Parathyroid adenoma (tissue), 2 donors: ENCODE measurements around the gene CBX1.

Source experiments
- H2AFZ ChIP-seq: fragments of 300-600 bp; sonication (generic); one replicate; pipeline ENCODE4 v1.7.0; 2017; ENCODE audit warnings: antibody characterized with exemption, mild to moderate bottlenecking
- H3K27ac ChIP-seq: fragments of 300-600 bp; sonication (generic); one replicate; pipeline ENCODE4 v1.7.0; 2017
- H3K27me3 ChIP-seq: fragments of 300-600 bp; sonication (generic); one replicate; pipeline ENCODE4 v1.7.0; 2017; ENCODE audit warnings: low read length; ENCODE audit not compliant: control insufficient read depth, insufficient read depth
- H3K36me3 ChIP-seq: fragments of 300-600 bp; sonication (generic); one replicate; pipeline ENCODE4 v1.7.0; 2017; ENCODE audit warnings: low read length; ENCODE audit not compliant: control insufficient read depth, insufficient read depth
- H3K4me1 ChIP-seq: fragments of 300-600 bp; sonication (generic); one replicate; pipeline ENCODE4 v1.7.0; 2017; ENCODE audit warnings: control low read depth
- H3K4me2 ChIP-seq: fragments of 300-600 bp; sonication (generic); one replicate; pipeline ENCODE4 v1.7.0; 2017; ENCODE audit warnings: low read length
- H3K4me3 ChIP-seq: fragments of 300-600 bp; sonication (generic); one replicate; pipeline ENCODE4 v1.7.0; 2017; ENCODE audit warnings: low read depth, low read length
- H3K79me2 ChIP-seq: fragments of 300-600 bp; sonication (generic); one replicate; pipeline ENCODE4 v1.7.0; 2017; ENCODE audit warnings: control low read depth
- H3K9ac ChIP-seq: fragments of 300-600 bp; sonication (generic); one replicate; pipeline ENCODE4 v1.7.0; 2017; ENCODE audit warnings: mild to moderate bottlenecking
- H3K9me3 ChIP-seq: fragments of 300-600 bp; sonication (generic); one replicate; pipeline ENCODE4 v1.7.0; 2017; ENCODE audit warnings: low read length; ENCODE audit not compliant: control insufficient read depth
- TF ChIP-seq, protein P1 (sequence below): fragments of 300-600 bp; sonication (generic); IDR thresholded peaks from one replicate; pipeline ENCODE4 v1.7.0; 2017; ENCODE audit warnings: antibody characterized with exemption, mild to moderate bottlenecking
- donor health status: primary hyperparathyroidism.

The CBX1 gene

DNA sequence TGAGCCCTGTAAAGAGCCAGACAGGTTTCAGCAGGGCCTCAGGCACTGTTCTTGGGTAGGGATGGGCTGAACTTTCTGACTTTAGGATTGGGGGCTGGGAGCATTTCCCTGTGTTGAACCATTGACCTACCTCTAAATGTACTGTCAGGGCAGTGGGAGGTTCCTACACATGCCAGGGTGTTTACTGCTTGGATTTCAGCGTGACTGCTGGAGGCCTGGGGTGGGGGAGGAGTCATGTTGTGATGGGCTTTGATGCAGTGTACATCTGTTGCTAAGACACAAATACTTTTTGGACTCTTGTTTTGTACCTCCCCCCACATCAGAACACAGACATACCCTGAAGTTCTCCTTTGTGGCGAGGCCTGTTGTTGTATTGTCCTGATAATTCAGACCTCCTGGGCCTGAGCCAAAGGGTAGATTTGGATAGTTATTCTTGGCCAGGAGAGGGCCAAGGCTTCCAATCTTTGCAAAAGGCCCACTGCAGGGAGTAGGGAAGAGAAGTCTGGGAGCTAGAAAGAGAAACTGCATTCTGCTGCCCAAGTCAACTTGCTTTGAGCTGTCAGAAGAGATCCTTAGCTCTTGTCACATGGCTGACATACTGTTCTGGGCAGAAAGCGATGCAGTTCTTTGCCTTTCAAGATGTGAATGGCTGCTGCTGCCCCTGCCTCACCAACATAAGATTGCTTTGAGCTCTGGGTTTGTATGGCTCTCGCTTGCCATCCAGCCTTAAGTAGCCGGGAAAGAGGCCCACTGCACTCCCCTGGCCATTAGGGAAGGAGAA lies 49.4 kb downstream of the CBX1 start:
- Histone ChIP-seq H3K36me3 (no peaks in the 10 kb centered on the region), H2AFZ (no peak overlapping the region), H3K4me2 (peak overlapping the region; percentile 6), H3K4me3 (no peak overlapping the region), H3K9me3 (no peaks in the 10 kb centered on the region), H3K9ac (no peak overlapping the region), H3K27me3 (no peaks in the 10 kb centered on the region), H3K4me1 (peaks cover 51% of the 10 kb centered on the region), H3K27ac (peak overlapping the region; percentile 63), H3K79me2 (peaks cover 32% of the 10 kb centered on the region)
- TF ChIP-seq, protein P1, sequence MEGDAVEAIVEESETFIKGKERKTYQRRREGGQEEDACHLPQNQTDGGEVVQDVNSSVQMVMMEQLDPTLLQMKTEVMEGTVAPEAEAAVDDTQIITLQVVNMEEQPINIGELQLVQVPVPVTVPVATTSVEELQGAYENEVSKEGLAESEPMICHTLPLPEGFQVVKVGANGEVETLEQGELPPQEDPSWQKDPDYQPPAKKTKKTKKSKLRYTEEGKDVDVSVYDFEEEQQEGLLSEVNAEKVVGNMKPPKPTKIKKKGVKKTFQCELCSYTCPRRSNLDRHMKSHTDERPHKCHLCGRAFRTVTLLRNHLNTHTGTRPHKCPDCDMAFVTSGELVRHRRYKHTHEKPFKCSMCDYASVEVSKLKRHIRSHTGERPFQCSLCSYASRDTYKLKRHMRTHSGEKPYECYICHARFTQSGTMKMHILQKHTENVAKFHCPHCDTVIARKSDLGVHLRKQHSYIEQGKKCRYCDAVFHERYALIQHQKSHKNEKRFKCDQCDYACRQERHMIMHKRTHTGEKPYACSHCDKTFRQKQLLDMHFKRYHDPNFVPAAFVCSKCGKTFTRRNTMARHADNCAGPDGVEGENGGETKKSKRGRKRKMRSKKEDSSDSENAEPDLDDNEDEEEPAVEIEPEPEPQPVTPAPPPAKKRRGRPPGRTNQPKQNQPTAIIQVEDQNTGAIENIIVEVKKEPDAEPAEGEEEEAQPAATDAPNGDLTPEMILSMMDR, result no peak

DNA sequence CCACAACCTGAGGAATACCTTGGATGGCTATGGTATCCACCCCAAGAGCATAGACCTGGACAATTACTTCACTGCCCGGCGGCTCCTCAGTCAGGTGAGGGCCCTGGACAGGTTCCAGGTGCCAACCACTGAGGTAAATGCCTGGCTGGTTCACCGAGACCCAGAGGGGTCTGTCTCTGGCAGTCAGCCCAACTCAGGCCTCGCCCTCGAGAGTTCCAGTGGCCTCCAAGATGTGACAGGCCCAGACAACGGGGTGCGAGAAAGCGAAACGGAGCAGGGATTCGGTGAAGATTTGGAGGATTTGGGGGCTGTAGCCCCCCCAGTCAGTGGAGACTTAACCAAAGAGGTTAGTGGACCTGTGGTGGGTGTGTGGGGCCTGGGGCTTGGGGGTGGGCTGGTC lies 50.0 kb downstream of the CBX1 start:
- H3K79me2 ChIP-seq, result peaks cover 32% of the 10 kb centered on the region
- no peak overlapping the region for H3K9ac ChIP-seq
- H2AFZ ChIP-seq, result no peak overlapping the region
- no peak overlapping the region for H3K4me3 ChIP-seq
- H3K4me1 ChIP-seq, result peaks cover 53% of the 10 kb centered on the region
- peak overlapping the region; percentile 6 for H3K4me2 ChIP-seq
- peak overlapping the region; percentile 63 for H3K27ac ChIP-seq
- H3K36me3 ChIP-seq, result no peaks in the 10 kb centered on the region
- TF ChIP-seq, protein P1, result no peak
- H3K27me3 ChIP-seq, result no peaks in the 10 kb centered on the region
- H3K9me3 ChIP-seq, result no peaks in the 10 kb centered on the region

DNA sequence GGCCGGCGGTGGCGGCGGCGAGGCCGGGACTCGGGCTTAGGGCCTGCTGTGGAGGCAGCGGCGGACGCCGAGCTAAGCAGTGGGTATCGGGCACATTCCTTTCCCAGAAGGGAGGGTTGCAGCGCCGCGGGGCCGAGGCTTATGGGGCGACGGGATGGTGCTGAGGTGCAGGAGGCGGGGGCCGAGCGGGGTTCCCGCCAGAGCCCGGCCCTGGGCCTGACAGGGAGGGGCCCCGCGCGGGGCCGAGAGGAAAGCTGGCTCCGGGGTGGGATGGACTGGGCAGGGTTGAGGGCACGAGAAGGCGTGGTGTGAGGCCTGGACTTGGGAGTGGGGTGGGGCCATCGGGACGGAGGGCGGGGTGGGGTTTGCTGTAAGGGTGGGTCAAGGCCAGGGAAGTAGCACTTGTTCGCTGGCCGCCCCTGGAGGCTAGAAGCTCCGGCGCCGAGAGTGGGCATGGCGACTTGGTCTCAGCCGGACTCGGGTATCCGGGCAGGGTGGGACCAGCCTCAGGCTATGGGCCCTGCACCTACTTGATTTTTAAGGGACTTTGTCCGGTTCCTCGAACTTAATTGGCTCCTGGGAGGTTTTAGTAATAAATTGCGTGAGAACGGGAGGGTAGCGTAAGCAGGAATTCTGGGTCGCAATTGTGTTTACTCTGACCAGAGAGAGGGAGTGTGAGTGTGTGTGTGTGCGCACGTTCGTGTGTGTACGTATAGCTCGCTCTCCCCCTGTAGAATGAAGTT lies 52.7 kb downstream of the CBX1 start:
- Histone ChIP-seq H3K36me3 (no peaks in the 10 kb centered on the region), H3K4me2 (peak overlapping the region; percentile 97), H3K9me3 (no peaks in the 10 kb centered on the region), H3K27ac (peak overlapping the region; percentile 99), H3K4me1 (peaks cover 34% of the 10 kb centered on the region), H3K79me2 (peaks cover 21% of the 10 kb centered on the region), H3K27me3 (no peaks in the 10 kb centered on the region), H2AFZ (peak overlapping the region; percentile 97), H3K4me3 (peak overlapping the region; percentile 99), H3K9ac (peak overlapping the region; percentile 93)
- TF ChIP-seq, protein P1, result no peak

DNA sequence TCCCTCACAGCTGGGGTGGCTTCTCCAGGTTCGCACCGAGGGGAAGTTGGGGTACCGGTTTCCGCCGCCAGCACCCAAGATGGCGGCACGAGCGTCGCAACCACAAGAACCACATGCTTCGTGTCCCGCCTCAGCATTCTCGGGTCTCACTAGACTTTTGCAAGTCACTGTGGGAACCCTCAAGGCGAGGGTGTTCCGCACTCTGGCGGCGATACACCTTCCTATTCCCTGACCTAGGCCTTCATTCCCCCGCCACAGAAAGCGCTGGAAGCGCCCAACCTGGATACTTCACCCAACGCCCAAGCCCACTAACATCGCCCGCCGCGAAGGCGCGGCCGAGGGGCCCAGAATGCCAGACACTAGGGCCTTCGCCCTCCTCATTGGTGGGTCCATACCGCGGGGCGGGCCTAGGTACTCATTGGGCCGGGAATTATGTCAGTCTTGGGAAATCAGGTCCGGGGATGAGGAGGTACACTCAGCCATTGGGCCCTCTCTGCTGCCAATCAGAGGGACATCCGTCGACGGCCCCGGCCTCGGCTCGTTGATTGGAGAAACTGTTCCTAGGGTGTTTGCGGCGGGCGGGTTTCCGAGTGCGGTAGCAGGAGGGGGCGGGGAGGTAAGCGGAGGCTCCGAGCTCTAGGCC lies 53.4 kb downstream of the CBX1 start, which contains the start of gene NFE2L1:
Gene NFE2L1 (plus strand): TSS at position 619 of the 643 bp plus-strand sequence. CDS start 2,760 bp downstream, outside the sequence.
- TF ChIP-seq, protein P1, result no peak
- Histone ChIP-seq H3K9me3 (no peaks in the 10 kb centered on the region), H3K27me3 (no peaks in the 10 kb centered on the region), H3K27ac (peak within 1 kb of the TSS; percentile 99), H3K9ac (peak within 1 kb of the TSS; percentile 93), H3K79me2 (peaks cover 16% of the 10 kb centered on the region), H2AFZ (peak within 1 kb of the TSS; percentile 97), H3K4me2 (peak within 1 kb of the TSS; percentile 97), H3K4me1 (peaks cover 27% of the 10 kb centered on the region), H3K36me3 (no peaks in the 10 kb centered on the region), H3K4me3 (peak within 1 kb of the TSS; percentile 99)
